Body of pancreas (tissue), 4 donors: ENCODE data around the gene TLX2.

Experiments
- POLR2A ChIP-seq, 3 donors: fragments of 450-650 bp; IDR thresholded peaks; one replicate each; pipeline ENCODE4 v1.6.1; 2016; ENCODE audit warnings: antibody characterized with exemption in 3 of 3, mild to moderate bottlenecking in 2 of 3
- TF ChIP-seq, protein P1 (sequence below), 7 experiments: fragments of 450-650 bp in 4 of 7; fragments of 200-600 bp in 3 of 7; sonication (generic) in 3 of 7; IDR thresholded peaks; one replicate each; pipeline ENCODE4 v1.5.1; 2016 to 2019; ENCODE audit warnings: antibody characterized with exemption in 7 of 7

DNA sequence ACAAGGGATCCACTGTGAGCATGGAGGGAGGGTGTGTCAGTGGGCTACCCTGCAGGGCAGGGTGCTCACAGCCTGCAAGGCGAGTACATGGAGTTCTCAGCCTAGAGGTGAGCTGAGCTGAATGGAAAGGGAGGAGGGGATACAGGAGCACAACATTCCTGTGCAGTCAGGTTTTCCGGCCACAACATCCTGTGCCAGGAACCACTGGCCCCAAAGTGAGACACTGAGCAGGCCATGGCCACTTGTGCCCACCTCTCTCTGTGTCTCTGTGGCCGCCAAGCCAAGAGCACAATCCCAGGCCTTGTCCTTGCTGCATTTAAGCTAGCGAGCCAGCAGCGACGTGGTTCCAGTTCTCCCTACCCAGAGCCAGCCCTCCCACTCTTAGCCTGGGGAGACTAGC, 46.3 kb downstream of the TLX2 start:
- TF ChIP-seq, protein P1, sequence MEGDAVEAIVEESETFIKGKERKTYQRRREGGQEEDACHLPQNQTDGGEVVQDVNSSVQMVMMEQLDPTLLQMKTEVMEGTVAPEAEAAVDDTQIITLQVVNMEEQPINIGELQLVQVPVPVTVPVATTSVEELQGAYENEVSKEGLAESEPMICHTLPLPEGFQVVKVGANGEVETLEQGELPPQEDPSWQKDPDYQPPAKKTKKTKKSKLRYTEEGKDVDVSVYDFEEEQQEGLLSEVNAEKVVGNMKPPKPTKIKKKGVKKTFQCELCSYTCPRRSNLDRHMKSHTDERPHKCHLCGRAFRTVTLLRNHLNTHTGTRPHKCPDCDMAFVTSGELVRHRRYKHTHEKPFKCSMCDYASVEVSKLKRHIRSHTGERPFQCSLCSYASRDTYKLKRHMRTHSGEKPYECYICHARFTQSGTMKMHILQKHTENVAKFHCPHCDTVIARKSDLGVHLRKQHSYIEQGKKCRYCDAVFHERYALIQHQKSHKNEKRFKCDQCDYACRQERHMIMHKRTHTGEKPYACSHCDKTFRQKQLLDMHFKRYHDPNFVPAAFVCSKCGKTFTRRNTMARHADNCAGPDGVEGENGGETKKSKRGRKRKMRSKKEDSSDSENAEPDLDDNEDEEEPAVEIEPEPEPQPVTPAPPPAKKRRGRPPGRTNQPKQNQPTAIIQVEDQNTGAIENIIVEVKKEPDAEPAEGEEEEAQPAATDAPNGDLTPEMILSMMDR (IDR thresholded peaks at IDR 0.05) = no peak
- TF ChIP-seq POLR2A (IDR thresholded peaks at IDR 0.05) = no peak
